HG03558 (cell line): ENCODE data around the gene INO80.
"Not testable (repeated sequence)": the region's sequence is repeated elsewhere in the genome, so short reads cannot be mapped to it uniquely, and the experiment has no call there.

ENCODE experiments used
- ATAC-seq: cut with Tn5 transposase; IDR thresholded peaks from one replicate; pipeline ENCODE4 v1.9.1; 2021; ENCODE audit warnings: moderate number of reproducible peaks; ENCODE audit not compliant: unreplicated experiment; ENCODE audit errors: extremely low read depth

The INO80 gene

GRCh38 chr15:41124058-41124457 lies 8.0 kb upstream of the INO80 start:
- ATAC-seq, result no peak

- ATAC-seq, result no peak
Measured at GRCh38 chr15:41122849-41123248, 6.8 kb upstream of the INO80 start.

- no peak for ATAC-seq
Measured at GRCh38 chr15:41121951-41122350, 5.9 kb upstream of the INO80 start.

GRCh38 chr15:41116962-41117252 lies 827 bp upstream of the INO80 start:
- no peak for ATAC-seq

GRCh38 chr15:41115652-41116115 lies 396 bp downstream of the INO80 start:
- no peak for ATAC-seq

- no peak for ATAC-seq
Measured at GRCh38 chr15:41115161-41115651, 874 bp downstream of the INO80 start.

GRCh38 chr15:41106947-41107346 lies 9.1 kb downstream of the INO80 start:
- no peak for ATAC-seq

GRCh38 chr15:41105348-41106334 lies 10.4 kb downstream of the INO80 start:
- ATAC-seq, result no peak

GRCh38 chr15:41104234-41104633 lies 11.8 kb downstream of the INO80 start:
- no peak for ATAC-seq

GRCh38 chr15:41102854-41103253 lies 13.2 kb downstream of the INO80 start:
- ATAC-seq, result no peak

- no peak for ATAC-seq
Measured at GRCh38 chr15:41096178-41096577, 19.9 kb downstream of the INO80 start.

- no peak for ATAC-seq
Measured at GRCh38 chr15:41085029-41085428, 31.1 kb downstream of the INO80 start.

GRCh38 chr15:41080144-41080543 lies 35.9 kb downstream of the INO80 start:
- ATAC-seq, result no peak

GRCh38 chr15:41079717-41080116 lies 36.4 kb downstream of the INO80 start:
- ATAC-seq, result no peak

GRCh38 chr15:41078879-41079278 lies 37.2 kb downstream of the INO80 start:
- not testable (repeated sequence) for ATAC-seq

- ATAC-seq, result no peak
Measured at GRCh38 chr15:41078125-41078524, 38.0 kb downstream of the INO80 start.

GRCh38 chr15:41073028-41073427 lies 43.1 kb downstream of the INO80 start:
- ATAC-seq, result no peak

GRCh38 chr15:41072013-41072412 lies 44.1 kb downstream of the INO80 start:
- no peak for ATAC-seq

GRCh38 chr15:41066516-41066915 lies 49.6 kb downstream of the INO80 start:
- ATAC-seq, result no peak

GRCh38 chr15:41061667-41062066 lies 54.4 kb downstream of the INO80 start:
- no peak for ATAC-seq

GRCh38 chr15:41060505-41060904 lies 55.6 kb downstream of the INO80 start:
- ATAC-seq, result no peak

- no peak for ATAC-seq
Measured at GRCh38 chr15:41056810-41057209, 59.3 kb downstream of the INO80 start.
